K562 (cell line): ENCODE data around the gene MRPL41. TPM values are rescaled to one million over a fixed set of nuclear protein-coding genes. Genes with fewer than 3 reads are reported as not detected.
A peak's percentile ranks its signal among the peaks of the same experiment; 100 is the strongest.

Experiments
- ATAC-seq: fragments of 200-7000 bp; cut with Tn5 transposase; 3 replicates; pipeline ENCODE4 v1.9.1; 2020; ENCODE audit warnings: moderate library complexity
- BruUV-seq: library from RNA; stranded (reverse); fragments of 400-500 nt; replicated peaks from 2 replicates; lab custom pipeline; 2021; lab: Mats Ljungman, UMichigan
- CTCF ChIA-PET: fragments of 300-600 bp; formaldehyde crosslinking; extraction: SDS; loops from one replicate; lab custom pipeline; 2021; ENCODE audit warnings: low intra/inter-chr PET ratio; lab: Yijun Ruan, JAX
- POLR2A ChIA-PET: fragments of 300-600, 350-650 bp; sonication (Branson Sonifier 250); formaldehyde crosslinking; extraction: SDS; loops from one replicate; lab custom pipeline; 2021; ENCODE audit warnings: antibody characterized with exemption, inconsistent platforms; lab: Yijun Ruan, JAX
- DNase-seq, 4 experiments: peaks; one replicate each; pipeline versions ENCODE4 v3.0.0 to v3.0.0-alpha.2; 2011 to 2018; ENCODE audit warnings: low spot score in 3 of 4, mixed read lengths in 3 of 4; ENCODE audit errors: extremely low read depth in 1 of 4
- FAIRE-seq: peaks from 2 replicates; lab custom pipeline; 2011; peaks lifted over from hg19 to GRCh38; lab: Jason Lieb, UNC
- H2AFZ ChIP-seq: 2 replicates; pipeline ENCODE4 v1.6.0; 2011; ENCODE audit warnings: low read depth, low read length, control low read depth, inconsistent platforms
- H3K27ac ChIP-seq: fragments of 200-600 bp; 3 replicates; pipeline ENCODE4 v1.8.0; 2011; ENCODE audit warnings: low read depth, mild to moderate bottlenecking, control low read depth, inconsistent platforms, low read length, moderate library complexity, mixed read lengths; ENCODE audit errors: extremely low read depth
- H3K27me3 ChIP-seq, 2 experiments: fragments of 300-600 bp in 1 of 2; 2 replicates in 1 of 2; 3 replicates in 1 of 2; pipeline versions ENCODE4 v1.6.0 to v1.8.0; 2011; ENCODE audit warnings: inconsistent platforms in 2 of 2, low read length in 2 of 2, mild to moderate bottlenecking in 1 of 2, mixed read lengths in 1 of 2, moderate library complexity in 1 of 2; ENCODE audit not compliant: control insufficient read depth in 2 of 2, insufficient read depth in 2 of 2
- H3K36me3 ChIP-seq: fragments of 300-600 bp; 3 replicates; pipeline ENCODE4 v1.8.0; 2011; ENCODE audit warnings: mild to moderate bottlenecking, low read length, inconsistent platforms; ENCODE audit not compliant: control insufficient read depth, insufficient read depth
- H3K4me1 ChIP-seq, 2 experiments: fragments of 200-600 bp in 1 of 2; replicated peaks in 1 of 2; 2 replicates in 1 of 2; 3 replicates in 1 of 2; pipeline versions ENCODE4 v1.5.1 to v1.8.0; 2011; ENCODE audit warnings: inconsistent platforms in 2 of 2, low read length in 2 of 2, mild to moderate bottlenecking in 1 of 2, mixed read lengths in 1 of 2, moderate library complexity in 1 of 2; ENCODE audit not compliant: control insufficient read depth in 2 of 2, insufficient read depth in 2 of 2
- H3K4me2 ChIP-seq: 2 replicates; pipeline ENCODE4 v1.6.1; 2011; ENCODE audit warnings: low read length, control low read depth, inconsistent platforms, mixed read lengths; ENCODE audit not compliant: insufficient read depth
- H3K4me3 ChIP-seq: fragments of 200-600 bp; sonication (generic), shearing (Covaris generic); 2 replicates; pipeline ENCODE4 v1.5.1; 2016; ENCODE audit warnings: control low read depth, inconsistent platforms
- H3K79me2 ChIP-seq: fragments of 200-600 bp; 3 replicates; pipeline ENCODE4 v1.8.0; 2011; ENCODE audit warnings: low read length, inconsistent platforms; ENCODE audit not compliant: control insufficient read depth, insufficient read depth
- H3K9ac ChIP-seq, 2 experiments: 2 replicates each; pipeline versions ENCODE4 v1.6.0 to v1.6.1; 2011; ENCODE audit warnings: low read depth in 2 of 2, low read length in 2 of 2, control low read depth in 1 of 2, inconsistent platforms in 1 of 2, mild to moderate bottlenecking in 1 of 2, mixed read lengths in 1 of 2; ENCODE audit not compliant: insufficient read depth in 1 of 2
- H3K9me1 ChIP-seq: one replicate; pipeline ENCODE4 v1.6.0; 2011; ENCODE audit warnings: inconsistent platforms, mild to moderate bottlenecking, low read length, moderate library complexity; ENCODE audit not compliant: control insufficient read depth, insufficient read depth
- H3K9me3 ChIP-seq: replicated peaks from 2 replicates; pipeline ENCODE4 v1.5.1; 2011; ENCODE audit warnings: low read depth, low read length, inconsistent platforms; ENCODE audit not compliant: control insufficient read depth, insufficient read depth
- H4K20me1 ChIP-seq: replicated peaks from 2 replicates; pipeline ENCODE4 v1.6.1; 2011; ENCODE audit warnings: low read length, inconsistent platforms, mixed read lengths; ENCODE audit not compliant: control insufficient read depth, insufficient read depth
- CEBPB ChIP-seq: fragments of 450-650 bp; IDR thresholded peaks from 2 replicates; pipeline ENCODE4 v1.6.1; 2016; ENCODE audit warnings: missing genetic modification characterization, missing compliant biosample characterization
- CLOCK ChIP-seq: fragments of 250-450 bp; sonication (Bioruptor Pico); IDR thresholded peaks from 2 replicates; pipeline ENCODE4 v1.4.0; 2020; ENCODE audit warnings: mild to moderate bottlenecking, moderate library complexity, borderline replicate concordance
- E2F3 ChIP-seq: fragments of 250-450 bp; sonication (Bioruptor Pico); IDR thresholded peaks from 2 replicates; pipeline ENCODE4 v1.4.0; 2020; ENCODE audit warnings: mild to moderate bottlenecking
- HMBOX1 ChIP-seq: sonication (generic); IDR thresholded peaks from 2 replicates; pipeline ENCODE4 v1.6.1; 2016
- L3MBTL2 ChIP-seq: fragments of 450-650 bp; IDR thresholded peaks from 2 replicates; pipeline ENCODE4 v1.6.1; 2016; ENCODE audit warnings: mild to moderate bottlenecking, moderate library complexity
- NR2C1 ChIP-seq, 2 experiments: fragments of 450-650 bp; IDR thresholded peaks; 2 replicates each; pipeline ENCODE4 v1.6.1; 2017; ENCODE audit warnings: mild to moderate bottlenecking in 2 of 2, antibody characterized with exemption in 1 of 2, inconsistent platforms in 1 of 2, missing compliant biosample characterization in 1 of 2, missing genetic modification characterization in 1 of 2
- POLR2H ChIP-seq: IDR thresholded peaks from 2 replicates; pipeline ENCODE4 v1.6.1; 2016; ENCODE audit warnings: missing genetic modification characterization, low read depth, mild to moderate bottlenecking, control low read depth, missing compliant biosample characterization, moderate library complexity
- RERE ChIP-seq: sonication (generic); formaldehyde crosslinking; IDR thresholded peaks from 2 replicates; pipeline ENCODE4 v1.8.0; 2023; ENCODE audit warnings: missing genetic modification reagents, mild to moderate bottlenecking, borderline replicate concordance
- XRCC5 ChIP-seq: fragments of 200-400 bp; formaldehyde crosslinking; IDR thresholded peaks from 2 replicates; pipeline ENCODE4 v1.6.1; 2017; ENCODE audit warnings: low read depth, mild to moderate bottlenecking, low read length
- ZNF24 ChIP-seq: fragments of 450-650 bp; IDR thresholded peaks from 2 replicates; pipeline ENCODE4 v1.6.1; 2016
- ZNF584 ChIP-seq: fragments of 200-800 bp; sonication (Bioruptor generic); IDR thresholded peaks from 2 replicates; pipeline ENCODE4 v1.6.1; 2016; ENCODE audit warnings: low read depth, mild to moderate bottlenecking, missing genetic modification characterization, missing compliant biosample characterization
- ZZZ3 ChIP-seq: fragments of 450-650 bp; IDR thresholded peaks from 2 replicates; pipeline ENCODE4 v1.6.1; 2016; ENCODE audit warnings: antibody characterized with exemption, mild to moderate bottlenecking, moderate library complexity
- WGBS: fragments of 100-300 bp; shearing (Covaris generic); methylation state at CpG from one replicate; pipeline ENCODE4 v1.1.6; 2016; ENCODE audit warnings: low coverage, mixed read lengths; ENCODE audit not compliant: insufficient coverage; ENCODE audit errors: missing lambda C conversion rate; 5-methylcytosine and 5-hydroxymethylcytosine counted together
- in situ Hi-C: fragments of 300-500 bp; cut with MboI; formaldehyde crosslinking; loops from 4 replicates; pipeline ENCODE4 v1.15.0; 2018; ENCODE audit warnings: inconsistent platforms, mixed read lengths
- intact Hi-C: fragments of 100-400 bp; cut with micrococcal nuclease; formaldehyde crosslinking; loops from 2 replicates; pipeline ENCODE4 v1.14.2; 2022
- polyA plus RNA-seq, 8 experiments: library from polyadenylated mRNA; depleted of rRNA in 4 of 8; stranded (reverse) in 5 of 8; unstranded in 3 of 8; fragments of >200 nt; fragmentation: Nextera tagmentation in 2 of 8; fragmentation: Illumina TruSeq in 1 of 8; extraction: Ambion mirVana in 2 of 8; extraction: Trizol in 1 of 8; gene quantifications; 2 replicates each; pipeline versions ENCODE4 v1.2.1 to v1.2.3, GENCODE V29; 2011 to 2014; ENCODE audit warnings: inconsistent platforms in 1 of 8, missing spikeins in 1 of 8
- total RNA-seq, 7 experiments: library from RNA; depleted of rRNA in 6 of 7; stranded (reverse); fragments of >200 nt in 6 of 7; fragmentation: Illumina TruSeq in 2 of 7; extraction: Trizol in 2 of 7; gene quantifications; 2 replicates each; pipeline versions ENCODE4 v1.2.1 to v1.2.3, GENCODE V29; 2011 to 2021; ENCODE audit warnings: low replicate concordance in 1 of 7

Gene MRPL41
- total and polyA plus RNA-seq, 9 of the 15 experiments (the other 6 are each of a cell fraction or from before 2014, with no cell fraction given): 2.6 to 259 (median 21.6) TPM

- 1% methylated on average over 74 of the region's 82 CpGs for WGBS
- DNase-seq (peak; percentile 95 to 97 (median 96)), FAIRE-seq (peak; percentile 87), ATAC-seq (peak; percentile 95)
- intact Hi-C loops (no loop called here), in situ Hi-C loops (no loop called here)
- CTCF ChIA-PET: interaction anchor here (0.6 to 1.0 kb wide), 2 partner anchors 27 to 44 kb away, joined by 3 to 4 read pairs; partner anchors contain the start of gene MRPL41
- peaks cover 4% of the 10 kb centered on the region; the same call in 1 of the 2 replicates for H4K20me1 ChIP-seq
- BruUV-seq: no TSS peak
- H3K4me3 ChIP-seq: peak within 1 kb of the TSS; percentile 100
- POLR2A ChIA-PET: interaction anchor here (0.6 to 1.2 kb wide), 7 partner anchors 9 to 532 kb away, joined by 3 to 6 read pairs (median 3); no protein-coding TSS in a partner anchor
- H3K9me3 ChIP-seq: no peaks in the 10 kb centered on the region
- H3K9me1 ChIP-seq: peaks cover 15% of the 10 kb centered on the region
- peaks cover 27 to 62% of the 10 kb centered on the region in 2 experiments for H3K4me1 ChIP-seq
- peak within 1 kb of the TSS; percentile 92 to 99 for H3K9ac ChIP-seq
- H3K4me2 ChIP-seq: peak within 1 kb of the TSS; percentile 96
- H3K27ac ChIP-seq: peak within 1 kb of the TSS; percentile 76
- no peaks in the 10 kb centered on the region for H3K27me3 ChIP-seq
- H2AFZ ChIP-seq: peak within 1 kb of the TSS; percentile 82
- H3K79me2 ChIP-seq: peaks cover 44% of the 10 kb centered on the region
- H3K36me3 ChIP-seq: peaks cover 75% of the 10 kb centered on the region
- TF ChIP-seq CLOCK (CRISPR knock-in tag) (no peak), ZNF24 (peak; percentile 31; the same call in 1 of the 2 replicates), HMBOX1 (no peak), ZZZ3 (no peak; the same call in none of the 2 replicates), POLR2H (tag) (peak; percentile 69), NR2C1 (IDR thresholded peaks at IDR 0.05) (peak; percentile 98), NR2C1 (tag; IDR thresholded peaks at IDR 0.05) (peak; percentile 99), RERE (CRISPR knock-in tag) (no peak), XRCC5 (peak; percentile 98), ZNF584 (CRISPR knock-in tag) (no peak), L3MBTL2 (peak; percentile 69), CEBPB (no peak), E2F3 (CRISPR knock-in tag) (no peak; the same call in 1 of the 2 replicates)
Measured at GRCh38 chr9:137578518-137579258, 27.0 kb downstream of the MRPL41 start, which contains the start of gene DPH7. DPH7 (minus strand) TSS chr9:137578925; CDS start chr9:137578777, 148 bp downstream.
